ENCODE results near the gene CTNNA1. TPM values are rescaled to one million over a fixed set of nuclear protein-coding genes. Genes with fewer than 3 reads are reported as not detected.
"Not testable (repeated sequence)": the region's sequence is repeated elsewhere in the genome, so short reads cannot be mapped to it uniquely, and the experiment has no call there.

CTNNA1 gene
- polyA plus RNA-seq, 1 experiment, result 140 TPM

DNA sequence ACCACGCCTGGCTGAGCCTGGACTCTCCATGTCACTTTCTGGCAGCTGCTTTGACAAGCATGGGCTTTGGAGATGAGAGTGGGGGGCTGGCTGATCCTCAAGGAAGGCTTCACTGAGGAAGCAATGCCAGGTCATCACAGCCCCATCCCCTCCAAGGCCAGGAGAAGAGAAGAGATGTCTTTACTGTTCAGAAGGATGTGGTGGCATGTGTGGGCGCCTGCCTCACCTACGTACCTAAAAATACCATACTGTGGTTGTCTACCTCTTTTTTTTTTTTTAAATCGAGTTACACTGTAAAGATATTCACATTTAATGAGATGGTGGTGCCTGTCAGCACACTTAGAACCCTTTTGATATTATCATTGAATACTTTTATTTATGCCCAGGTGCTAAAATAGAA, 26.4 kb upstream of the CTNNA1 start:
- no peak overlapping the region for H3K27ac ChIP-seq (ENCODE audit: low read depth, low read length)
- H3K9me3 ChIP-seq (ENCODE audit: control insufficient read depth, insufficient read depth, low read length), result no peaks in the 10 kb centered on the region
- DNase-seq (ENCODE audit: low read depth, low spot score), result no peak
- TF ChIP-seq, protein P1, sequence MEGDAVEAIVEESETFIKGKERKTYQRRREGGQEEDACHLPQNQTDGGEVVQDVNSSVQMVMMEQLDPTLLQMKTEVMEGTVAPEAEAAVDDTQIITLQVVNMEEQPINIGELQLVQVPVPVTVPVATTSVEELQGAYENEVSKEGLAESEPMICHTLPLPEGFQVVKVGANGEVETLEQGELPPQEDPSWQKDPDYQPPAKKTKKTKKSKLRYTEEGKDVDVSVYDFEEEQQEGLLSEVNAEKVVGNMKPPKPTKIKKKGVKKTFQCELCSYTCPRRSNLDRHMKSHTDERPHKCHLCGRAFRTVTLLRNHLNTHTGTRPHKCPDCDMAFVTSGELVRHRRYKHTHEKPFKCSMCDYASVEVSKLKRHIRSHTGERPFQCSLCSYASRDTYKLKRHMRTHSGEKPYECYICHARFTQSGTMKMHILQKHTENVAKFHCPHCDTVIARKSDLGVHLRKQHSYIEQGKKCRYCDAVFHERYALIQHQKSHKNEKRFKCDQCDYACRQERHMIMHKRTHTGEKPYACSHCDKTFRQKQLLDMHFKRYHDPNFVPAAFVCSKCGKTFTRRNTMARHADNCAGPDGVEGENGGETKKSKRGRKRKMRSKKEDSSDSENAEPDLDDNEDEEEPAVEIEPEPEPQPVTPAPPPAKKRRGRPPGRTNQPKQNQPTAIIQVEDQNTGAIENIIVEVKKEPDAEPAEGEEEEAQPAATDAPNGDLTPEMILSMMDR (IDR thresholded peaks at IDR 0.05; ENCODE audit: low read depth, low read length), result no peak
- peaks cover 8% of the 10 kb centered on the region for H3K27me3 ChIP-seq (ENCODE audit: control insufficient read depth, insufficient read depth, low read length)
- CTCF ChIA-PET, result no interaction called here
- H3K4me3 ChIP-seq (ENCODE audit: low read depth, low read length), result no peak overlapping the region
- POLR2A ChIA-PET, result interaction anchor here (0.6 kb wide), 1 partner anchor 156 kb away, joined by 3 read pairs; no protein-coding TSS in a partner anchor

DNA sequence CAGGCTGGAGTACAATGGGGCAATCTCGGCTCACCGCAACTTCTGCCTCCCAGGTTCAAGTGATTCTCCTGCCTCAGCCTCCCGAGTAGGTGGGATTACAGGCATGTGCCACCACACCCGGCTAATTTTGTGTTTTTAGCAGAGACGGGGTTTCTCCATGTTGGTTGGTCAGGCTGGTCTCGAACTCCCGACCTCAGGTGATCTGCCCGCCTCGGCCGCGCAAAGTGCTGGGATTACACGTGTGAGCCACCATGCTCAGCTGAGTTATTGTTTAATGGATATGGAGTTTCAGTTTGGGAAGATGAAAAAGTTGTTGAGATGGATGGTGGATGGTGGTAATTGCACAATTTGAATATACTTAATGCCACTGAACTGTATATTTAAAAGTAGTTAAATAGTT, 22.7 kb upstream of the CTNNA1 start:
- POLR2A ChIA-PET; DNase-seq (ENCODE audit: low read depth, low spot score); H3K27me3 ChIP-seq (ENCODE audit: control insufficient read depth, insufficient read depth, low read length); H3K4me3 ChIP-seq (ENCODE audit: low read depth, low read length); H3K9me3 ChIP-seq (ENCODE audit: control insufficient read depth, insufficient read depth, low read length); H3K27ac ChIP-seq (ENCODE audit: low read depth, low read length); CTCF ChIA-PET: not testable (repeated sequence)

DNA sequence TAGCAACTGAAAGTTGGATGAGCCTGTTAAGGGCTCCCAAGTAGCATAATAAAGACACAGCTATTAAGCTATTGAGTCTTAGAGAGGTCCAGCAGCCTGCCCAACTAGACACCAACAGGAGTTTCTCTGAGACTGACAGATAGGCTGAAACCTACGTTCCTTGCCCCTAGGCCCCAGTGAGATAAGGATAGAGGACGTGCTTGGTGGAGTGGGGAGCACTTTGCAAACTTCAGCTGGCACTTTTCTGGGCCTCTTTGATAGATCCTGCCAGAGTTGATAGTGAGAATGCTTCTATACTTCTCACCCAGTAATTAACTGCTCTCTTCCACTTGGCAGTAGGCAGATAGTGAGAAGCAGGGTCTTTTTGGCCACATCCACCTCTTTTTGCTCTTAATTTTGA, 20.8 kb upstream of the CTNNA1 start:
- no peak overlapping the region for H3K4me3 ChIP-seq (ENCODE audit: low read depth, low read length)
- CTCF ChIA-PET, result no interaction called here
- no peaks in the 10 kb centered on the region for H3K9me3 ChIP-seq (ENCODE audit: control insufficient read depth, insufficient read depth, low read length)
- POLR2A ChIA-PET, result no interaction called here
- peaks cover 2% of the 10 kb centered on the region for H3K27me3 ChIP-seq (ENCODE audit: control insufficient read depth, insufficient read depth, low read length)
- TF ChIP-seq, protein P1 (IDR thresholded peaks at IDR 0.05; ENCODE audit: low read depth, low read length), result no peak
- DNase-seq (ENCODE audit: low read depth, low spot score), result no peak
- no peak overlapping the region for H3K27ac ChIP-seq (ENCODE audit: low read depth, low read length)

DNA sequence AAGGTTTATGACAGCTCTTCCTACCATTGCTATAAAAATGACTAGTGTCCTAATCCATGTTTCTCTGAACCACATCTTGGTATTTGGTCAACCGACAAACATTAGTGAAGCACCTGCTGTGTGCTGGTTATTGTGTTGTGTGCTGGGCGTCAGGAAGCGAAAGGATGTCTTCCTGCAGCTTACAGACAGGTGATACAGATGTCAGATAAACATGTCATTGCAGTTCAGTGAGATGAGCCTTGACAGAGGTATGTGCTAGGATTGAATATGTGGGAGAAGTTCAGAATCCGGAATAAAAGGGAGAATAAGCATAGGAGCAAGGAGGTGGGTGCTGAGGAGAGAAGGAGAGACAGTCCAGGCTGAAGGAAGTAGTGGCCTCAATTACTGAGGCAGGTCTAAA, 20.3 kb upstream of the CTNNA1 start:
- Histone ChIP-seq H3K9me3 (ENCODE audit: control insufficient read depth, insufficient read depth, low read length) (no peaks in the 10 kb centered on the region), H3K27ac (ENCODE audit: low read depth, low read length) (no peak overlapping the region), H3K27me3 (ENCODE audit: control insufficient read depth, insufficient read depth, low read length) (peaks cover 2% of the 10 kb centered on the region), H3K4me3 (ENCODE audit: low read depth, low read length) (no peak overlapping the region)
- TF ChIP-seq, protein P1 (IDR thresholded peaks at IDR 0.05; ENCODE audit: low read depth, low read length), result no peak
- ChIA-PET CTCF (no interaction called here), POLR2A (no interaction called here)
- DNase-seq (ENCODE audit: low read depth, low spot score), result no peak

DNA sequence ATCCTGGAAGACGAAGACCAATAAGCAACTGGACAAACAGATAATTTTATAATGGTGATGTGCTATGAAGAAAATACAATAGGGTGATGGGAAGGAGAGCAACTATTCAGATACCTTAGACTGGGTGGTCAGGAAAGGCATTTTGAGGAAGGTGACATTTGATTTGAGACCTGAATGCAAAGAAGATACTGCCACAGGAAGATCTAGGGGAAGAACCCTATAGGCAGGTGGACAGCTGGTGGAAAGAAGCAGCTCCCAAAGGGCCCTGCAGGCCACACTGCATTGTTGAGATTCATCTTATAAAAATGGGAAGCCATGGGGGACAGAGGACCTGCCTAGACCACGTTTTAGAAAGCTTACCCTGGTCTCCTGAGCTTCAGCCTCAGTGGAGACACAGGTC, 19.7 kb upstream of the CTNNA1 start:
- H3K9me3 ChIP-seq (ENCODE audit: control insufficient read depth, insufficient read depth, low read length), result no peaks in the 10 kb centered on the region
- no peak overlapping the region for H3K4me3 ChIP-seq (ENCODE audit: low read depth, low read length)
- TF ChIP-seq, protein P1 (IDR thresholded peaks at IDR 0.05; ENCODE audit: low read depth, low read length), result no peak
- H3K27me3 ChIP-seq (ENCODE audit: control insufficient read depth, insufficient read depth, low read length), result peaks cover 2% of the 10 kb centered on the region
- CTCF ChIA-PET, result no interaction called here
- H3K27ac ChIP-seq (ENCODE audit: low read depth, low read length), result no peak overlapping the region
- DNase-seq (ENCODE audit: low read depth, low spot score), result no peak
- POLR2A ChIA-PET, result no interaction called here

DNA sequence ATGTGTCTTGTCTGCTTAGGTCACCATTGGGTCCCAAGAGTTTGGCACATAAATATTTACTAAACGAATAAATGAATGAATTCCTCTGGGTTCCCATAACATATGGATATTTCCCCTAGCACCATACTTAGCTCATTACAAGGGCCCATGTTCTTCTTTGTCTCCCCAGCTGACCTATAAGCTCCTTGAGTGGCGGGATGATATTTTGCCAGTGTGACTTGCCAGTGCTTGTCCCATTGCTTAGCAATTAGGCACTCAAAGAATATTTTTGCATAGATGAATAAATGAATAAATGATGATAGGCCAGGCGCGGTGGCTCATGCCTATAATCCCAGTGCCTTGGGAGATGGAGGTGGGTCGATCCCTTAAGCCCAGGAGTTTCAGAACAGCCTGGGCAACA, 16.9 kb upstream of the CTNNA1 start:
- ChIA-PET CTCF (no interaction called here), POLR2A (no interaction called here)

More for the DNA sequence above, 16.9 kb upstream of the CTNNA1 start:
- no peak for DNase-seq (ENCODE audit: low read depth, low spot score)
- H3K9me3 ChIP-seq (ENCODE audit: control insufficient read depth, insufficient read depth, low read length), result no peaks in the 10 kb centered on the region
- no peak overlapping the region for H3K27ac ChIP-seq (ENCODE audit: low read depth, low read length)
- TF ChIP-seq, protein P1 (IDR thresholded peaks at IDR 0.05; ENCODE audit: low read depth, low read length), result no peak
- no peak overlapping the region for H3K4me3 ChIP-seq (ENCODE audit: low read depth, low read length)
- H3K27me3 ChIP-seq (ENCODE audit: control insufficient read depth, insufficient read depth, low read length), result peaks cover 2% of the 10 kb centered on the region
